Neural progenitor cell (in vitro differentiated cells): ENCODE results near the gene GMPR. TPM values are rescaled to one million over a fixed set of nuclear protein-coding genes. Genes with fewer than 3 reads are reported as not detected.
"Not testable (repeated sequence)": the region's sequence is repeated elsewhere in the genome, so short reads cannot be mapped to it uniquely, and the experiment has no call there.

Experiments
- DNase-seq: peaks from one replicate; pipeline ENCODE4 v3.0.0-alpha.2; 2016; ENCODE audit warnings: low spot score
- H2AFZ ChIP-seq: fragments of 200-600 bp; sonication (generic); replicated peaks from 2 replicates; pipeline ENCODE4 v1.6.1; 2016; ENCODE audit warnings: antibody characterized with exemption
- H3F3A ChIP-seq: fragments of 200-600 bp; sonication (generic); 2 replicates; pipeline ENCODE4 v1.6.1; 2016; ENCODE audit warnings: antibody characterized with exemption, low read depth
- H3K27ac ChIP-seq: fragments of 200-600 bp; sonication (generic); 2 replicates; pipeline ENCODE4 v1.5.1; 2016; ENCODE audit warnings: mild to moderate bottlenecking
- H3K27me3 ChIP-seq: fragments of 200-600 bp; sonication (generic); 2 replicates; pipeline ENCODE4 v1.6.1; 2016; ENCODE audit warnings: mild to moderate bottlenecking, moderate library complexity
- H3K36me3 ChIP-seq: fragments of 200-600 bp; sonication (generic); 2 replicates; pipeline ENCODE4 v1.5.1; 2016
- H3K4me1 ChIP-seq: fragments of 200-600 bp; sonication (generic); 2 replicates; pipeline ENCODE4 v1.6.1; 2016; ENCODE audit warnings: mixed run types
- H3K4me2 ChIP-seq: fragments of 200-600 bp; sonication (generic); 2 replicates; pipeline ENCODE4 v1.6.1; 2016
- H3K4me3 ChIP-seq: fragments of 200-600 bp; sonication (generic); 2 replicates; pipeline ENCODE4 v1.5.1; 2016
- H3K79me2 ChIP-seq: fragments of 200-600 bp; sonication (generic); 2 replicates; pipeline ENCODE4 v1.6.1; 2016; ENCODE audit warnings: low read depth
- H3K9ac ChIP-seq: fragments of 200-600 bp; sonication (generic); 2 replicates; pipeline ENCODE4 v1.6.1; 2016
- H3K9me3 ChIP-seq: fragments of 200-600 bp; sonication (generic); 2 replicates; pipeline ENCODE4 v1.5.1; 2016; ENCODE audit warnings: low read depth
- H4K20me1 ChIP-seq: fragments of 200-600 bp; sonication (generic); 2 replicates; pipeline ENCODE4 v1.6.1; 2016; ENCODE audit warnings: low read depth
- H3K27ac Mint-ChIP-seq: 3 replicates; pipeline ENCODE4 v1.8.0; 2021; ENCODE audit warnings: mixed read lengths
- H3K27me3 Mint-ChIP-seq: 2 replicates; pipeline ENCODE4 v1.8.0; 2022; ENCODE audit warnings: low read depth, mild to moderate bottlenecking, inconsistent platforms, moderate library complexity, mixed read lengths; ENCODE audit not compliant: insufficient read depth
- H3K36me3 Mint-ChIP-seq: 3 replicates; pipeline ENCODE4 v1.8.0; 2021; ENCODE audit warnings: mixed read lengths
- H3K4me1 Mint-ChIP-seq: 3 replicates; pipeline ENCODE4 v1.8.0; 2021; ENCODE audit warnings: mixed read lengths
- H3K4me3 Mint-ChIP-seq: 3 replicates; pipeline ENCODE4 v1.8.0; 2021; ENCODE audit warnings: mild to moderate bottlenecking, moderate library complexity, mixed read lengths
- H3K9me3 Mint-ChIP-seq: 3 replicates; pipeline ENCODE4 v1.8.0; 2020; ENCODE audit warnings: mixed read lengths
- EZH2 ChIP-seq: fragments of 200-600 bp; sonication (generic); IDR thresholded peaks from 2 replicates; pipeline ENCODE4 v1.6.1; 2017; ENCODE audit warnings: antibody characterized with exemption, mild to moderate bottlenecking, moderate library complexity
- EZH2phosphoT487 ChIP-seq: fragments of 200-600 bp; sonication (generic); IDR thresholded peaks from 2 replicates; pipeline ENCODE4 v1.6.1; 2017; ENCODE audit warnings: antibody characterized with exemption
- total RNA-seq: library from RNA; depleted of rRNA; stranded (reverse); fragments of >200 nt; gene quantifications from 2 replicates; pipeline ENCODE4 v1.2.3, GENCODE V29; 2015; ENCODE audit warnings: low replicate concordance
- TF ChIP-seq, protein P1 (sequence below): fragments of 200-600 bp; sonication (generic); IDR thresholded peaks from 2 replicates; pipeline ENCODE4 v1.5.1; 2017; ENCODE audit warnings: antibody characterized with exemption, mild to moderate bottlenecking

Gene GMPR
- total RNA-seq, 1 donor from 2014 or later = not detected

DNA sequence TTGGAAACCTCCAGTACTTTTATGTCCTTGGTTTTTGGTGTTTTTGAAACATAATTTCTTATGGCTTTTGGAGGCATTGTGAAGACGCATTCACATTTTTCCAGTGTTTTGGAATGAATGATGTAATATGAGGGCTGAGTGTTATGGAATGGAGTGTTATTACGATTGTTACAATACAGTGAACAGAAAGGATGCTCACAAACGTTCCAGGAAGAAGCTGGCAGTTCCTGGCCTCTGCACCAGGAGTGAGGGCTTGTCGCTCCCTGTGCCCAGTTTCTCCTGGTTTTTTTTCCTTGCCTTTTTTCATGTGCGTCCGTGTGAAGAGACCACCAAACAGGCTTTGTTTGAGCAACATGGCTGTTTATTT lies 20.3 kb downstream of the GMPR start:
- Mint-ChIP-seq H3K27ac (no peak overlapping the region), H3K27me3 (peaks cover 4% of the 10 kb centered on the region)
- H3K9ac ChIP-seq = no peak overlapping the region

DNA sequence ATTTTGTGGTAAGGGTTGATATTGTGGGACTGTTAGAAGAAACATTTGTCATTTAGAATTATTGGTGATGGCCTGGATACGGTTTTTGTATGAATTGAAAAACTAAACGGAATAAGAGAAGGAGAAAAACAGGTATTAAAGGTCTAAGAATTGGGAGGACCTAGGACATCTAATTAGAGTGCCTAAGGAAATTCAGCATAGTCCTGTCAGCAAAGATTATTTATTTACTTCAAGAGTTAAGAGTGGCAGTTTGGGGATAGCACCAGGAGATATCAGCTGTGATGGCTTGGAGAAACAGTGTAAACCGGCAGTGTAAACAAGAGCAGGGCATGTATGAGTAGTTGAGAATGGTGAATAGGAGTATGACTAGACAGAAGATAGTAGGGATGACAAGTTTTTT lies 21.2 kb downstream of the GMPR start:
- not testable (repeated sequence) for H3K4me2 ChIP-seq, H3K36me3 ChIP-seq, H3K36me3 Mint-ChIP-seq, H3K27ac ChIP-seq, H3F3A ChIP-seq, DNase-seq, H3K4me3 Mint-ChIP-seq, H3K79me2 ChIP-seq, H3K9ac ChIP-seq, H3K4me3 ChIP-seq, H3K9me3 Mint-ChIP-seq, H3K27ac Mint-ChIP-seq, H3K27me3 Mint-ChIP-seq, H2AFZ ChIP-seq, H3K9me3 ChIP-seq, H4K20me1 ChIP-seq
- H3K4me1 ChIP-seq = peaks cover 15% of the 10 kb centered on the region
- peaks cover 12% of the 10 kb centered on the region for H3K27me3 ChIP-seq
- peaks cover 20% of the 10 kb centered on the region for H3K4me1 Mint-ChIP-seq

More for the DNA sequence above, 20.3 kb downstream of the GMPR start:
- H3K4me3 ChIP-seq = no peak overlapping the region
- peaks cover 15% of the 10 kb centered on the region for H3K4me1 ChIP-seq
- DNase-seq = no peak
- no peak overlapping the region for H3K27ac ChIP-seq
- no peak overlapping the region for H2AFZ ChIP-seq
- H3K9me3 ChIP-seq = no peaks in the 10 kb centered on the region
- H3F3A ChIP-seq = peaks cover 3% of the 10 kb centered on the region
- peaks cover 12% of the 10 kb centered on the region for H3K27me3 ChIP-seq
- peak overlapping the region; percentile 1 for H3K4me2 ChIP-seq
- H3K36me3 ChIP-seq = no peaks in the 10 kb centered on the region
- peaks cover 20% of the 10 kb centered on the region for H3K4me1 Mint-ChIP-seq
- TF ChIP-seq EZH2 (no peak), EZH2phosphoT487 (no peak)
- TF ChIP-seq, protein P1, sequence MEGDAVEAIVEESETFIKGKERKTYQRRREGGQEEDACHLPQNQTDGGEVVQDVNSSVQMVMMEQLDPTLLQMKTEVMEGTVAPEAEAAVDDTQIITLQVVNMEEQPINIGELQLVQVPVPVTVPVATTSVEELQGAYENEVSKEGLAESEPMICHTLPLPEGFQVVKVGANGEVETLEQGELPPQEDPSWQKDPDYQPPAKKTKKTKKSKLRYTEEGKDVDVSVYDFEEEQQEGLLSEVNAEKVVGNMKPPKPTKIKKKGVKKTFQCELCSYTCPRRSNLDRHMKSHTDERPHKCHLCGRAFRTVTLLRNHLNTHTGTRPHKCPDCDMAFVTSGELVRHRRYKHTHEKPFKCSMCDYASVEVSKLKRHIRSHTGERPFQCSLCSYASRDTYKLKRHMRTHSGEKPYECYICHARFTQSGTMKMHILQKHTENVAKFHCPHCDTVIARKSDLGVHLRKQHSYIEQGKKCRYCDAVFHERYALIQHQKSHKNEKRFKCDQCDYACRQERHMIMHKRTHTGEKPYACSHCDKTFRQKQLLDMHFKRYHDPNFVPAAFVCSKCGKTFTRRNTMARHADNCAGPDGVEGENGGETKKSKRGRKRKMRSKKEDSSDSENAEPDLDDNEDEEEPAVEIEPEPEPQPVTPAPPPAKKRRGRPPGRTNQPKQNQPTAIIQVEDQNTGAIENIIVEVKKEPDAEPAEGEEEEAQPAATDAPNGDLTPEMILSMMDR = no peak
- H3K9me3 Mint-ChIP-seq = peaks cover 7% of the 10 kb centered on the region
- peaks cover 5% of the 10 kb centered on the region for H3K36me3 Mint-ChIP-seq
- no peak overlapping the region for H3K4me3 Mint-ChIP-seq
- H3K79me2 ChIP-seq = no peaks in the 10 kb centered on the region
- no peaks in the 10 kb centered on the region for H4K20me1 ChIP-seq

DNA sequence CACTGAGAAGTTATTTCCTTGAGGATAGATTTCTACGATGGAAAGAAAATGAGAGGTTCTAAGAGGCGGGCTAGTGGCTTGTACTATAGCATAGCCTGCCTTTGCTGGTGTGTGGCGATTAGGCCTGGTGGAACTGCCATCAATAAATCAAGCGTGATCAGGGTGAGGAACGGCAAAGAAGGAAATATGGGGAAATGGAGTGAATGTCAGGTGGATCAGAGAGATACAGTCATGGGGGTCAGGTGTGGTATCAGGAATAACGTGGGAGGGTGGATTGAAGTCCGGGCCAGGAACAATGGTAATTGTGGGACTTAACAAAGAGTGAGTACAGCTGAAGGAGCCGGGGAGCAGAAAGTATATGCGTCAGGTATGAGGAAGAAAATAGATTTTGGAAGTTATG lies 22.2 kb downstream of the GMPR start:
- H3K4me1 Mint-ChIP-seq = peaks cover 20% of the 10 kb centered on the region
- H3K36me3 ChIP-seq, DNase-seq, H3K27ac Mint-ChIP-seq, H3K36me3 Mint-ChIP-seq, H3F3A ChIP-seq, H3K4me2 ChIP-seq, H4K20me1 ChIP-seq, H2AFZ ChIP-seq, H3K27ac ChIP-seq, H3K4me3 Mint-ChIP-seq, H3K79me2 ChIP-seq, H3K9ac ChIP-seq, H3K4me3 ChIP-seq, H3K9me3 ChIP-seq, H3K9me3 Mint-ChIP-seq, H3K27me3 Mint-ChIP-seq: not testable (repeated sequence)
- H3K27me3 ChIP-seq = peaks cover 12% of the 10 kb centered on the region
- H3K4me1 ChIP-seq = peaks cover 15% of the 10 kb centered on the region

DNA sequence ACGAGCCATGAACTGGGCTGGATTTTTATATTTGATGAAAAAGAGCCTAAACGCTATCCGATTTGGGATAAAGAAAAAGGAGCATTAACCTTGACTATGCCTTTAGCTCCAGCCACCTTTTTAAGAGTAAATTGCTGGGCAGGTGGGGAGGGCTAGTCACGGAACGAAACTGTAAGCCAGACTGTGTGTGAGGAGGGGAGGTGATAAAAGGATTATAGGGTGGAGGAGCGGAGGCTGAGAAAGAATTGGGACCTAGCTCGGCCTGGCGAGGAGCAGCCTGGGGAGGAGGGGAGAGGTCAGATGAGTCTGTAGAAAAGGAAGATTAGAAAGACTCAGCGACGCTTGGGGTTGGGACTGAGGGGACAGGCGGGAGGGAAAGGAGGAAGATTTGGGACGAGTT lies 24.4 kb downstream of the GMPR start:
- H2AFZ ChIP-seq, DNase-seq, H3K9me3 ChIP-seq, H3K79me2 ChIP-seq, H3K27ac Mint-ChIP-seq, H4K20me1 ChIP-seq, H3K4me3 ChIP-seq, H3K36me3 Mint-ChIP-seq, H3K36me3 ChIP-seq, H3K27ac ChIP-seq, H3F3A ChIP-seq, H3K27me3 ChIP-seq, H3K4me2 ChIP-seq, H3K9ac ChIP-seq, H3K9me3 Mint-ChIP-seq, H3K4me3 Mint-ChIP-seq, H3K27me3 Mint-ChIP-seq: not testable (repeated sequence)
- H3K4me1 Mint-ChIP-seq = peaks cover 18% of the 10 kb centered on the region
- peaks cover 12% of the 10 kb centered on the region for H3K4me1 ChIP-seq

DNA sequence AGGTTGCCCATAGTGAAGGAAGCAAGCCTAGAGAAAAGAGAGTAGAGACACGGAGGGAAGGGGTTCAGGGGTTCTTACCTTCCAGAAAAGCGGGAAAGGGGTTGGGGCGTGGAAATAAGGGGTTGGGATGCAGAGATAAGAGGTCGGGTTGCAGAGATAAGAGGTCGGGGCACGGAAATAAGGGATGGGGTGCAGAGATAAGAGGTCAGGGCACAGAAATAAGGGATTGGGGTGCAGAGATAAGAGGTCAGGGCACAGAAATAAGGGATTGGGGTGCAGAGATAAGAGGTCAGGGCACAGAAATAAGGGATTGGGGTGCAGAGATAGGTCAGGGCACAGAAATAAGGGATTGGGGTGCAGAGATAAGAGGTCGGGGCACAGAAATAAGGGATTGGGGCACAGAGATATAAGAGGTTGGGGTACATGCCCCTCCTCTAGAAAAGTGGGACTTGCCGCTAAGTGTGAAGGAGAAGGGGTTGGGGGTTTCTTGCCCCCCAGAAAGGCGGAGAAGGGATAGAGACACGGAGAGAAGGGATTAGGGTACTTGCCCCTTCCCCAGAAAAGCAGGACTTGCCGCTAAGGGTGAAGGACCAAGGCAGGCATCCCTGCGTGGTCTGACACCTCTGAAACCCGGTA lies 25.2 kb downstream of the GMPR start:
- not testable (repeated sequence) for H3K36me3 ChIP-seq, H3K4me2 ChIP-seq, H3K4me1 ChIP-seq, H3K27me3 Mint-ChIP-seq, H2AFZ ChIP-seq, H3K27ac ChIP-seq, H3K4me3 Mint-ChIP-seq, H3K27ac Mint-ChIP-seq, H3K27me3 ChIP-seq, H3K36me3 Mint-ChIP-seq, H3K79me2 ChIP-seq, H3K4me3 ChIP-seq, H3F3A ChIP-seq, H3K9me3 ChIP-seq, H4K20me1 ChIP-seq, H3K9me3 Mint-ChIP-seq, DNase-seq, H3K9ac ChIP-seq
- H3K4me1 Mint-ChIP-seq = peaks cover 10% of the 10 kb centered on the region
